GM11168 (cell line): ENCODE measurements around the gene MLLT3.

Experiments
- in situ Hi-C: fragments of 300-500 bp; cut with MboI; formaldehyde crosslinking; loops from one replicate; pipeline ENCODE4 v1.12.0; 2022; ENCODE audit warnings: low sequenced_read_pairs; ENCODE audit not compliant: unreplicated experiment

MLLT3 gene

GRCh38 chr9:20404192-20404813 lies 218.0 kb downstream of the MLLT3 start:
- in situ Hi-C loops: no loop called here

GRCh38 chr9:20403346-20403745 lies 219.0 kb downstream of the MLLT3 start:
- in situ Hi-C loops: no loop called here

- in situ Hi-C loops: no loop called here
Measured at GRCh38 chr9:20402273-20402875, 219.9 kb downstream of the MLLT3 start.

GRCh38 chr9:20398536-20399338 lies 223.6 kb downstream of the MLLT3 start:
- in situ Hi-C loops: no loop called here

GRCh38 chr9:20397348-20397747 lies 225.0 kb downstream of the MLLT3 start:
- in situ Hi-C loops: no loop called here

- in situ Hi-C loops: no loop called here
Measured at GRCh38 chr9:20396509-20396908, 225.8 kb downstream of the MLLT3 start.

- in situ Hi-C loops: no loop called here
Measured at GRCh38 chr9:20395651-20396050, 226.6 kb downstream of the MLLT3 start.

- in situ Hi-C loops: no loop called here
Measured at GRCh38 chr9:20394969-20395368, 227.3 kb downstream of the MLLT3 start.

- in situ Hi-C loops: no loop called here
Measured at GRCh38 chr9:20391208-20391607, 231.1 kb downstream of the MLLT3 start.

GRCh38 chr9:20390400-20390799 lies 231.9 kb downstream of the MLLT3 start:
- in situ Hi-C loops: no loop called here

- in situ Hi-C loops: no loop called here
Measured at GRCh38 chr9:20387062-20387461, 235.2 kb downstream of the MLLT3 start.

- in situ Hi-C loops: loop anchor here (5.0 kb wide), 1 partner anchor 33 kb away; no protein-coding TSS in a partner anchor
Measured at GRCh38 chr9:20384642-20385041, 237.7 kb downstream of the MLLT3 start.

- in situ Hi-C loops: loop anchor here (5.0 kb wide), 1 partner anchor 35 kb away; no protein-coding TSS in a partner anchor
Measured at GRCh38 chr9:20382460-20383071, 239.7 kb downstream of the MLLT3 start.

GRCh38 chr9:20380546-20380945 lies 241.8 kb downstream of the MLLT3 start:
- in situ Hi-C loops: loop anchor here (5.0 kb wide), 1 partner anchor 37 kb away; no protein-coding TSS in a partner anchor

- in situ Hi-C loops: loop anchor here (5.0 to 10.0 kb wide), 2 partner anchors 37 to 235 kb away; no protein-coding TSS in a partner anchor
Measured at GRCh38 chr9:20379804-20380225, 242.5 kb downstream of the MLLT3 start.

GRCh38 chr9:20378851-20379250 lies 243.4 kb downstream of the MLLT3 start:
- in situ Hi-C loops: loop anchor here (10.0 kb wide), 1 partner anchor 236 kb away; no protein-coding TSS in a partner anchor

- in situ Hi-C loops: loop anchor here (10.0 kb wide), 1 partner anchor 237 kb away; no protein-coding TSS in a partner anchor
Measured at GRCh38 chr9:20377790-20378189, 244.5 kb downstream of the MLLT3 start.

- in situ Hi-C loops: loop anchor here (10.0 kb wide), 1 partner anchor 238 kb away; no protein-coding TSS in a partner anchor
Measured at GRCh38 chr9:20376731-20377375, 245.4 kb downstream of the MLLT3 start.

- in situ Hi-C loops: loop anchor here (10.0 kb wide), 1 partner anchor 239 kb away; no protein-coding TSS in a partner anchor
Measured at GRCh38 chr9:20376042-20376441, 246.3 kb downstream of the MLLT3 start.

GRCh38 chr9:20373263-20373662 lies 249.0 kb downstream of the MLLT3 start:
- in situ Hi-C loops: loop anchor here (10.0 to 25.0 kb wide), 2 partner anchors 242 to 564 kb away; no protein-coding TSS in a partner anchor
